Osteocyte (in vitro differentiated cells): ENCODE data around the gene CPLANE1. TPM values are rescaled to one million over a fixed set of nuclear protein-coding genes. Genes with fewer than 3 reads are reported as not detected.

ENCODE experiments used
- DNase-seq: peaks from one replicate; pipeline ENCODE4 v3.0.0; 2021; ENCODE audit warnings: mixed read lengths; ENCODE audit not compliant: unreplicated experiment; ENCODE audit errors: extremely low spot score
- H3K27ac Mint-ChIP-seq: one replicate; pipeline ENCODE4 v1.8.0; 2021; ENCODE audit warnings: mild to moderate bottlenecking, mixed read lengths; ENCODE audit not compliant: unreplicated experiment
- H3K27me3 Mint-ChIP-seq: one replicate; pipeline ENCODE4 v1.8.0; 2021; ENCODE audit warnings: mixed read lengths; ENCODE audit not compliant: unreplicated experiment
- H3K36me3 Mint-ChIP-seq: one replicate; pipeline ENCODE4 v1.8.0; 2021; ENCODE audit warnings: mixed read lengths; ENCODE audit not compliant: unreplicated experiment
- H3K4me1 Mint-ChIP-seq: one replicate; pipeline ENCODE4 v1.8.0; 2021; ENCODE audit warnings: mixed read lengths; ENCODE audit not compliant: unreplicated experiment
- H3K4me3 Mint-ChIP-seq: one replicate; pipeline ENCODE4 v1.8.0; 2021; ENCODE audit warnings: mild to moderate bottlenecking, moderate library complexity, mixed read lengths; ENCODE audit not compliant: unreplicated experiment
- H3K9me3 Mint-ChIP-seq: one replicate; pipeline ENCODE4 v1.8.0; 2021; ENCODE audit warnings: mixed read lengths; ENCODE audit not compliant: unreplicated experiment
- CTCF ChIP-seq: fragments of 200-600 bp; sonication (generic); IDR thresholded peaks from 2 replicates; pipeline ENCODE4 v1.5.0; 2021; ENCODE audit warnings: antibody characterized with exemption, mild to moderate bottlenecking, moderate library complexity
- total RNA-seq: library from RNA; stranded (reverse); gene quantifications from 2 replicates; pipeline ENCODE4 v1.2.1, GENCODE V29; 2021

Gene CPLANE1
- total RNA-seq, 1 donor from 2014 or later = 33.7 TPM

- no peak for TF ChIP-seq CTCF
- peaks cover 54% of the 10 kb centered on the region for H3K36me3 Mint-ChIP-seq
- DNase-seq = no peak
- H3K4me3 Mint-ChIP-seq = no peak overlapping the region
- H3K9me3 Mint-ChIP-seq = no peaks in the 10 kb centered on the region
- H3K4me1 Mint-ChIP-seq = no peaks in the 10 kb centered on the region
- H3K27me3 Mint-ChIP-seq = no peaks in the 10 kb centered on the region
- no peak overlapping the region for H3K27ac Mint-ChIP-seq
Measured at GRCh38 chr5:37174928-37175327, 74.2 kb downstream of the CPLANE1 start.

- Mint-ChIP-seq H3K4me1 (no peaks in the 10 kb centered on the region), H3K36me3 (peaks cover 67% of the 10 kb centered on the region), H3K27me3 (no peaks in the 10 kb centered on the region), H3K4me3 (no peak overlapping the region), H3K9me3 (no peaks in the 10 kb centered on the region), H3K27ac (no peak overlapping the region)
- no peak for DNase-seq
- TF ChIP-seq CTCF = no peak
Measured at GRCh38 chr5:37172957-37173356, 76.2 kb downstream of the CPLANE1 start.

GRCh38 chr5:37170856-37171255 is 78.3 kb downstream of the CPLANE1 start:
- Mint-ChIP-seq H3K36me3 (peaks cover 62% of the 10 kb centered on the region), H3K27ac (no peak overlapping the region), H3K4me3 (no peak overlapping the region), H3K4me1 (no peaks in the 10 kb centered on the region), H3K9me3 (no peaks in the 10 kb centered on the region), H3K27me3 (no peaks in the 10 kb centered on the region)
- DNase-seq = no peak
- TF ChIP-seq CTCF = no peak

GRCh38 chr5:37166197-37166596 is 83.0 kb downstream of the CPLANE1 start:
- peaks cover 44% of the 10 kb centered on the region for H3K36me3 Mint-ChIP-seq
- H3K27me3 Mint-ChIP-seq = no peaks in the 10 kb centered on the region
- DNase-seq = no peak
- H3K4me3 Mint-ChIP-seq = no peak overlapping the region
- no peak for TF ChIP-seq CTCF
- no peaks in the 10 kb centered on the region for H3K9me3 Mint-ChIP-seq
- H3K27ac Mint-ChIP-seq = no peak overlapping the region
- H3K4me1 Mint-ChIP-seq = no peaks in the 10 kb centered on the region

- Mint-ChIP-seq H3K27ac (no peak overlapping the region), H3K36me3 (peaks cover 42% of the 10 kb centered on the region), H3K4me1 (no peaks in the 10 kb centered on the region), H3K4me3 (no peak overlapping the region), H3K9me3 (no peaks in the 10 kb centered on the region), H3K27me3 (no peaks in the 10 kb centered on the region)
- no peak for TF ChIP-seq CTCF
- DNase-seq = no peak
Measured at GRCh38 chr5:37165761-37166160, 83.4 kb downstream of the CPLANE1 start.
